K562 (cell line): Measurements from ENCODE around the gene PROKR1. TPM values are rescaled to one million over a fixed set of nuclear protein-coding genes. Genes with fewer than 3 reads are reported as not detected.

ENCODE experiments used
- BHLHE40 ChIP-seq: IDR thresholded peaks from 2 replicates; pipeline ENCODE4 v1.6.1; 2011; ENCODE audit warnings: low read length, improper control_type of control experiment
- CBFA2T3 ChIP-seq: fragments of 450-650 bp; IDR thresholded peaks from 2 replicates; pipeline ENCODE4 v1.6.1; 2017
- ETV6 ChIP-seq, 3 experiments: fragments of 150-350 bp in 1 of 3; sonication (generic) in 1 of 3; formaldehyde crosslinking in 1 of 3; IDR thresholded peaks; 2 replicates each; pipeline versions ENCODE4 v1.6.1 to v1.8.0; 2014 to 2022; ENCODE audit warnings: borderline replicate concordance in 2 of 3, low read depth in 2 of 3, antibody characterized with exemption in 1 of 3, low read length in 1 of 3, mild to moderate bottlenecking in 1 of 3, missing genetic modification reagents in 1 of 3
- MAFK ChIP-seq: IDR thresholded peaks from 2 replicates; pipeline ENCODE4 v1.6.1; 2011; ENCODE audit warnings: low read length, improper control_type of control experiment
- MCM7 ChIP-seq, 2 experiments: fragments of 450-650 bp; IDR thresholded peaks; 2 replicates each; pipeline ENCODE4 v1.6.1; 2016 to 2018
- MYNN ChIP-seq, 2 experiments: sonication (generic); formaldehyde crosslinking in 1 of 2; IDR thresholded peaks; 2 replicates each; pipeline versions ENCODE4 v1.5.0 to v1.6.1; 2016 to 2020; ENCODE audit warnings: antibody characterized with exemption in 1 of 2, missing genetic modification reagents in 1 of 2
- NCOA6 ChIP-seq: fragments of 450-650 bp; IDR thresholded peaks from 2 replicates; pipeline ENCODE4 v1.6.1; 2017; ENCODE audit warnings: mild to moderate bottlenecking
- STAT5A ChIP-seq: IDR thresholded peaks from 2 replicates; pipeline ENCODE4 v1.6.1; 2012; ENCODE audit warnings: low read length, inconsistent platforms, borderline replicate concordance
- ZC3H8 ChIP-seq: fragments of 450-650 bp; IDR thresholded peaks from 2 replicates; pipeline ENCODE4 v1.6.1; 2017
- ZNF175 ChIP-seq: fragments of 200-800 bp; sonication (Bioruptor generic); IDR thresholded peaks from 2 replicates; pipeline ENCODE4 v1.6.1; 2016; ENCODE audit warnings: low read depth, mild to moderate bottlenecking, missing genetic modification characterization, missing compliant biosample characterization
- ZNF561 ChIP-seq: fragments of 450-650 bp; formaldehyde crosslinking; conservative IDR thresholded peaks from 2 replicates; pipeline ENCODE4 v1.4.0; 2020; ENCODE audit warnings: mild to moderate bottlenecking, moderate library complexity
- ZNF586 ChIP-seq: fragments of 450-650 bp; formaldehyde crosslinking; conservative IDR thresholded peaks from 2 replicates; pipeline ENCODE4 v1.4.0; 2020; ENCODE audit warnings: mild to moderate bottlenecking, moderate library complexity
- ZNF79 ChIP-seq: fragments of 250-450 bp; sonication (Bioruptor Pico); IDR thresholded peaks from 2 replicates; pipeline ENCODE4 v1.4.0; 2020; ENCODE audit warnings: low read depth, mild to moderate bottlenecking, moderate library complexity
- polyA plus RNA-seq, 8 experiments: library from polyadenylated mRNA; depleted of rRNA in 4 of 8; stranded (reverse) in 5 of 8; unstranded in 3 of 8; fragments of >200 nt; fragmentation: Nextera tagmentation in 2 of 8; fragmentation: Illumina TruSeq in 1 of 8; extraction: Ambion mirVana in 2 of 8; extraction: Trizol in 1 of 8; gene quantifications; 2 replicates each; pipeline versions ENCODE4 v1.2.1 to v1.2.3, GENCODE V29; 2011 to 2014; ENCODE audit warnings: inconsistent platforms in 1 of 8, missing spikeins in 1 of 8
- total RNA-seq, 7 experiments: library from RNA; depleted of rRNA in 6 of 7; stranded (reverse); fragments of >200 nt in 6 of 7; fragmentation: Illumina TruSeq in 2 of 7; extraction: Trizol in 2 of 7; gene quantifications; 2 replicates each; pipeline versions ENCODE4 v1.2.1 to v1.2.3, GENCODE V29; 2011 to 2021; ENCODE audit warnings: low replicate concordance in 1 of 7
- TF ChIP-seq, protein P1 (sequence below): sonication (generic); formaldehyde crosslinking; IDR thresholded peaks from 2 replicates; pipeline ENCODE4 v1.8.0; 2022; ENCODE audit warnings: mild to moderate bottlenecking, missing genetic modification reagents
- TF ChIP-seq, protein P2 (sequence below): fragments of 250-450 bp; sonication (Bioruptor Pico); IDR thresholded peaks from 2 replicates; pipeline ENCODE4 v1.4.0; 2020
- TF ChIP-seq, protein P3 (sequence below): fragments of 250-450 bp; sonication (Bioruptor Pico); IDR thresholded peaks from 2 replicates; pipeline ENCODE4 v1.4.0; 2020; ENCODE audit warnings: mild to moderate bottlenecking, moderate library complexity
- TF ChIP-seq, protein P4 (sequence below): sonication (generic); formaldehyde crosslinking; IDR thresholded peaks from 2 replicates; pipeline ENCODE4 v1.8.0; 2022; ENCODE audit warnings: missing genetic modification reagents, mild to moderate bottlenecking, borderline replicate concordance

Gene PROKR1
- total and polyA plus RNA-seq, 9 of the 15 experiments (the other 6 are each of a cell fraction or from before 2014, with no cell fraction given), result 0.01 to 0.18 (median 0.09) TPM; not detected in 1

DNA sequence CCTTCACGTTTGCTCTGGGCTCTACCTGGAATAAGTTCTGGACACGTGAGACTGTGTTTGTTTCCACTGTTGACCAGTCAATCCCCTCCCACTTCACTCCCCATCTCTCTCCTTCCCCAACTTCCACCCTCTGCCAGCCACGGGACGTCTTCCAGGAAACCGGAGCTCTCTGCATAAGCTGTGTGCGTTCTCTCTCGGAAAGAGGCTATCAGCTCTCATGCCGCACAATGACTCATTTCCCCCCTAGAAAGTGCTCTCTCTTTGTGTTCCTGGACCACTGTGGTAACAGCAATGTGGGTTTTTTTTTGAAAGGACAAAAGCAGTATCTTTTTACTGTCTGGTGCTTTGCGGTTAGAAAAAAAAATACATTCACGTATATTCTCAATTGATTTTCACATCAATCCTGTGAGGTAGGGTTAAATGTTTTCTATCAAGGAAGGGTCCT lies 10.2 kb downstream of the PROKR1 start (continued):
- TF ChIP-seq, protein P1, sequence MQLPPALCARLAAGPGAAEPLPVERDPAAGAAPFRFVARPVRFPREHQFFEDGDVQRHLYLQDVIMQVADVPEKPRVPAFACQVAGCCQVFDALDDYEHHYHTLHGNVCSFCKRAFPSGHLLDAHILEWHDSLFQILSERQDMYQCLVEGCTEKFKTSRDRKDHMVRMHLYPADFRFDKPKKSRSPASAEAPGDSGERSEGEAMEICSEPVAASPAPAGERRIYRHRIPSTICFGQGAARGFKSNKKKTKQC (CRISPR knock-in tag), result no peak
- TF ChIP-seq BHLHE40, result peak; percentile 57
- peak; percentile 45; the same call in 1 of the 2 replicates for TF ChIP-seq CBFA2T3
- no peak for TF ChIP-seq STAT5A
- TF ChIP-seq ETV6 (IDR thresholded peaks at IDR 0.05; ENCODE audit: borderline replicate concordance in 1 of 2, low read depth in 2 of 2, low read length in 1 of 2), result peak; percentile 58 to 67; a peak in 2 of 4 replicates
- TF ChIP-seq ETV6 (CRISPR knock-in tag; IDR thresholded peaks at IDR 0.05; ENCODE audit: borderline replicate concordance), result no peak
- no peak for TF ChIP-seq ZNF586 (CRISPR knock-in tag)
- TF ChIP-seq, protein P2, sequence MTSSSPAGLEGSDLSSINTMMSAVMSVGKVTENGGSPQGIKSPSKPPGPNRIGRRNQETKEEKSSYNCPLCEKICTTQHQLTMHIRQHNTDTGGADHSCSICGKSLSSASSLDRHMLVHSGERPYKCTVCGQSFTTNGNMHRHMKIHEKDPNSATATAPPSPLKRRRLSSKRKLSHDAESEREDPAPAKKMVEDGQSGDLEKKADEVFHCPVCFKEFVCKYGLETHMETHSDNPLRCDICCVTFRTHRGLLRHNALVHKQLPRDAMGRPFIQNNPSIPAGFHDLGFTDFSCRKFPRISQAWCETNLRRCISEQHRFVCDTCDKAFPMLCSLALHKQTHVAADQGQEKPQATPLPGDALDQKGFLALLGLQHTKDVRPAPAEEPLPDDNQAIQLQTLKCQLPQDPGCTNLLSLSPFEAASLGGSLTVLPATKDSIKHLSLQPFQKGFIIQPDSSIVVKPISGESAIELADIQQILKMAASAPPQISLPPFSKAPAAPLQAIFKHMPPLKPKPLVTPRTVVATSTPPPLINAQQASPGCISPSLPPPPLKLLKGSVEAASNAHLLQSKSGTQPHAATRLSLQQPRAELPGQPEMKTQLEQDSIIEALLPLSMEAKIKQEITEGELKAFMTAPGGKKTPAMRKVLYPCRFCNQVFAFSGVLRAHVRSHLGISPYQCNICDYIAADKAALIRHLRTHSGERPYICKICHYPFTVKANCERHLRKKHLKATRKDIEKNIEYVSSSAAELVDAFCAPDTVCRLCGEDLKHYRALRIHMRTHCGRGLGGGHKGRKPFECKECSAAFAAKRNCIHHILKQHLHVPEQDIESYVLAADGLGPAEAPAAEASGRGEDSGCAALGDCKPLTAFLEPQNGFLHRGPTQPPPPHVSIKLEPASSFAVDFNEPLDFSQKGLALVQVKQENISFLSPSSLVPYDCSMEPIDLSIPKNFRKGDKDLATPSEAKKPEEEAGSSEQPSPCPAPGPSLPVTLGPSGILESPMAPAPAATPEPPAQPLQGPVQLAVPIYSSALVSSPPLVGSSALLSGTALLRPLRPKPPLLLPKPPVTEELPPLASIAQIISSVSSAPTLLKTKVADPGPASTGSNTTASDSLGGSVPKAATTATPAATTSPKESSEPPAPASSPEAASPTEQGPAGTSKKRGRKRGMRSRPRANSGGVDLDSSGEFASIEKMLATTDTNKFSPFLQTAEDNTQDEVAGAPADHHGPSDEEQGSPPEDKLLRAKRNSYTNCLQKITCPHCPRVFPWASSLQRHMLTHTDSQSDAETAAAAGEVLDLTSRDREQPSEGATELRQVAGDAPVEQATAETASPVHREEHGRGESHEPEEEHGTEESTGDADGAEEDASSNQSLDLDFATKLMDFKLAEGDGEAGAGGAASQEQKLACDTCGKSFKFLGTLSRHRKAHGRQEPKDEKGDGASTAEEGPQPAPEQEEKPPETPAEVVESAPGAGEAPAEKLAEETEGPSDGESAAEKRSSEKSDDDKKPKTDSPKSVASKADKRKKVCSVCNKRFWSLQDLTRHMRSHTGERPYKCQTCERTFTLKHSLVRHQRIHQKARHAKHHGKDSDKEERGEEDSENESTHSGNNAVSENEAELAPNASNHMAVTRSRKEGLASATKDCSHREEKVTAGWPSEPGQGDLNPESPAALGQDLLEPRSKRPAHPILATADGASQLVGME (CRISPR knock-in tag), result no peak
- TF ChIP-seq NCOA6, result no peak
- TF ChIP-seq ZNF175 (CRISPR knock-in tag), result no peak
- no peak for TF ChIP-seq MAFK
- no peak for TF ChIP-seq ZNF79 (CRISPR knock-in tag)
- TF ChIP-seq, protein P3, sequence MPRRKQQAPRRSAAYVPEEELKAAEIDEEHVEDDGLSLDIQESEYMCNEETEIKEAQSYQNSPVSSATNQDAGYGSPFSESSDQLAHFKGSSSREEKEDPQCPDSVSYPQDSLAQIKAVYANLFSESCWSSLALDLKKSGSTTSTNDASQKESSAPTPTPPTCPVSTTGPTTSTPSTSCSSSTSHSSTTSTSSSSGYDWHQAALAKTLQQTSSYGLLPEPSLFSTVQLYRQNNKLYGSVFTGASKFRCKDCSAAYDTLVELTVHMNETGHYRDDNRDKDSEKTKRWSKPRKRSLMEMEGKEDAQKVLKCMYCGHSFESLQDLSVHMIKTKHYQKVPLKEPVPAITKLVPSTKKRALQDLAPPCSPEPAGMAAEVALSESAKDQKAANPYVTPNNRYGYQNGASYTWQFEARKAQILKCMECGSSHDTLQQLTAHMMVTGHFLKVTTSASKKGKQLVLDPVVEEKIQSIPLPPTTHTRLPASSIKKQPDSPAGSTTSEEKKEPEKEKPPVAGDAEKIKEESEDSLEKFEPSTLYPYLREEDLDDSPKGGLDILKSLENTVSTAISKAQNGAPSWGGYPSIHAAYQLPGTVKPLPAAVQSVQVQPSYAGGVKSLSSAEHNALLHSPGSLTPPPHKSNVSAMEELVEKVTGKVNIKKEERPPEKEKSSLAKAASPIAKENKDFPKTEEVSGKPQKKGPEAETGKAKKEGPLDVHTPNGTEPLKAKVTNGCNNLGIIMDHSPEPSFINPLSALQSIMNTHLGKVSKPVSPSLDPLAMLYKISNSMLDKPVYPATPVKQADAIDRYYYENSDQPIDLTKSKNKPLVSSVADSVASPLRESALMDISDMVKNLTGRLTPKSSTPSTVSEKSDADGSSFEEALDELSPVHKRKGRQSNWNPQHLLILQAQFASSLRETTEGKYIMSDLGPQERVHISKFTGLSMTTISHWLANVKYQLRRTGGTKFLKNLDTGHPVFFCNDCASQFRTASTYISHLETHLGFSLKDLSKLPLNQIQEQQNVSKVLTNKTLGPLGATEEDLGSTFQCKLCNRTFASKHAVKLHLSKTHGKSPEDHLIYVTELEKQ (CRISPR knock-in tag), result no peak
- no peak for TF ChIP-seq MCM7 (IDR thresholded peaks at IDR 0.05)
- no peak for TF ChIP-seq ZC3H8
- no peak for TF ChIP-seq MYNN (IDR thresholded peaks at IDR 0.05)
- TF ChIP-seq MYNN (CRISPR knock-in tag; IDR thresholded peaks at IDR 0.05), result no peak
- TF ChIP-seq ZNF561 (CRISPR knock-in tag), result no peak
- TF ChIP-seq, protein P4, sequence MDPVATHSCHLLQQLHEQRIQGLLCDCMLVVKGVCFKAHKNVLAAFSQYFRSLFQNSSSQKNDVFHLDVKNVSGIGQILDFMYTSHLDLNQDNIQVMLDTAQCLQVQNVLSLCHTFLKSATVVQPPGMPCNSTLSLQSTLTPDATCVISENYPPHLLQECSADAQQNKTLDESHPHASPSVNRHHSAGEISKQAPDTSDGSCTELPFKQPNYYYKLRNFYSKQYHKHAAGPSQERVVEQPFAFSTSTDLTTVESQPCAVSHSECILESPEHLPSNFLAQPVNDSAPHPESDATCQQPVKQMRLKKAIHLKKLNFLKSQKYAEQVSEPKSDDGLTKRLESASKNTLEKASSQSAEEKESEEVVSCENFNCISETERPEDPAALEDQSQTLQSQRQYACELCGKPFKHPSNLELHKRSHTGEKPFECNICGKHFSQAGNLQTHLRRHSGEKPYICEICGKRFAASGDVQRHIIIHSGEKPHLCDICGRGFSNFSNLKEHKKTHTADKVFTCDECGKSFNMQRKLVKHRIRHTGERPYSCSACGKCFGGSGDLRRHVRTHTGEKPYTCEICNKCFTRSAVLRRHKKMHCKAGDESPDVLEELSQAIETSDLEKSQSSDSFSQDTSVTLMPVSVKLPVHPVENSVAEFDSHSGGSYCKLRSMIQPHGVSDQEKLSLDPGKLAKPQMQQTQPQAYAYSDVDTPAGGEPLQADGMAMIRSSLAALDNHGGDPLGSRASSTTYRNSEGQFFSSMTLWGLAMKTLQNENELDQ, result no peak
